Stimulated activated CD4-positive, alpha-beta T cell treated with anti-CD3 and anti-CD28 coated beads, Interleukin-12 subunit alpha, Interleukin-12 subunit beta, amount 100 ng/mL, for 4 hours (primary cell): ENCODE data around the gene CYP24A1.

ENCODE experiments used
- DNase-seq: peaks from one replicate; pipeline ENCODE4 v3.0.0-alpha.2; 2020

Gene CYP24A1

DNA sequence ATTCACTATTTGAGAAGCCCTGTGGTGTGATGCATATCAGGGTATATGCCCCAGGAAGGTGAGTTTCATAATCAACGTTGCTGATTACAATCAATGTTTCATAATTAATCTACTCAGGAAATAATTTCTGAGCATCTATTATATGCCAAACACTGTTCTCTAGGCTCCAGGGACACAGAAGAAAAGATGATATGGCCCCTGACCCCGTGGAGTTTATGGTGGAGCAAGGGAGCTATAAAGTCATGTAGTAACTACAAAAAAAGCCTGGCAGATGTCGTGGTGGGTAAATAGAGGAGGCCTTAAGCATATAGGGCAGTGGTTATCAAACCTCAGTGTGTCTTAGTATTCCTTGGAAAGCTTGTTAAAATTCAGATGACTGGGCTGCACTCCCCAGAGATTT lies 63.3 kb downstream of the CYP24A1 start:
- DNase-seq = no peak

DNA sequence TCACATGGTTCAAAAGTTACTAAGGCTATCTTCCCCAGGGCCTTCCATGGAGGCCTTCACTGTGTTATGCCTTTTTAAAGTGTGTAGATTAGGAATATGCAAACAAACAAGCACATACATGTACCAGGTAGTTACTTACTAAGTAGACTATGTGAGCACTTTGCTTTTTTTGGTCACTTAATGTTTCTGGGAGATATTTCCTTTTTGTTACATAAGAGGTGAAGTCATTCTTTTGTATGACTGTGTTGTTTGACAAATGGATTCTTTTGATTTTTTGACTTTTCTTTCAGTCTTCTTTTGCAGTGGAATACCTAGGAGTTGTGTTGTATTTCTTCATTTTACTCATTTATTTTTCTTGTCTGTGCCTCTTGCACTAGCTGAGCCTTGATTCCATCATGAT lies 63.7 kb downstream of the CYP24A1 start:
- DNase-seq = no peak

DNA sequence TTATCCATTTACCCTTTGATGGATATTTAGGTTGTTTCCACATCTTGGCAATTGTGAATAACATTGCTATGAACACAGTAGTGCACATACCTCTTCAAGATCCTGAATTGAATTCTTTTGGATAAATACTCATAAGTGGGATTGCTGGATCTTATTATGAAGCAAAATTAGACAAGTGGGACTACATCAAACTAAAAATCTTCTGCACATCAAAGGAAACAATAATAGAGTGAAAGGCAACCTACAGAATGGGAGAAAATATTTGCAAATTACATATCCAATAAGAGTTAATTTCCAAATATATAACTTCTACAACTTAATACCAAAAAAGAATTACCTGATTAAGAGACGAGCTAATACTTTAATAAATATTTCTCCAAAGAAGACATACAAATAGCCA lies 65.0 kb downstream of the CYP24A1 start:
- DNase-seq = no peak

DNA sequence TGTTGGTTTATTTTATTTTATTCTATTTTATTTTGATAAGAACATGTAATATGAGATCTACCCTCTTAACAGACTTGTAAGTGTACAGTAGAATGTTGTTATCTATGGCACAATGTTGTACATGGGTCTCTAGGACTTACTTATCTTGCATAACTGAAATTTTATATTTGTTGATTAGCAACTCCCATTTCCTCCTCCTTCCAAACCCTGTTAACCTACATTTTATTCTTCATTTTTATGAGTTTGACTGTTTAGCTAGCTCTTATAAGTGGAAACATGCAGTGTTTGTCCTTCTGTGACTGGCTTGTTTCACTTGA lies 65.5 kb downstream of the CYP24A1 start:
- DNase-seq = no peak

DNA sequence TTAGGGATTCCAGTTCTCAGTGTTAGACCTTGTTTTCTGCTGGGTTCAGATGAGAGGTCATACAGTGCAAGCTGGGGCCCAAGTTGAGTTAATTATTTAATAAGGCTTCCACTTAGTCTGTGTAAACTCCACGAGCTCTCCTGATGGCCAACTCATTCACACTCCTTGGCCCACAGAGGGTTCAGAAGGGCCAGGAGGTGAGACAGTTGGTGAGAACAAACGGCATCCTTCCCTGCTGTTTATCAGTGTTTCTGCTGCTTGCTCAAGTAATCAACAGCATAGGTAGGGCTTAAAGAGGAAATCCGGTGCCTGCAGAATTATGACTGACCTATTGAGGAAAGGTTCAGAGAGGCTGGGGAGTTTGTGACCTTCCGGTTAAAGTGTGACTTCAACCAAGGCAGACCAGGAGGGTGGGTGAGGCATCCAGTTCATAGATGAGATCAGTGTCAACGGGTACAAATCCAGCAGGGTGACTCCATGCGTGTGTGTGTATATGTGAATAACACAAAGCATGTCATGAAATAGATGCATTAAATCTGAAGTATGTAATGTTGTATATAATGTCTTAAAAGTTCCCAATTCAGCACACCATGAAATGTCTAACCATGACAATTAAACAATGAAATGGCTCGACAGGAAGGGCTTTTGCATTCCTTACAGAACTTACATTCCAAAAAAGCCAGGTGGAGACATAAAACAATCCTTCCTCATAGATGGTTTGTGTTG lies 66.0 kb downstream of the CYP24A1 start:
- no peak for DNase-seq

DNA sequence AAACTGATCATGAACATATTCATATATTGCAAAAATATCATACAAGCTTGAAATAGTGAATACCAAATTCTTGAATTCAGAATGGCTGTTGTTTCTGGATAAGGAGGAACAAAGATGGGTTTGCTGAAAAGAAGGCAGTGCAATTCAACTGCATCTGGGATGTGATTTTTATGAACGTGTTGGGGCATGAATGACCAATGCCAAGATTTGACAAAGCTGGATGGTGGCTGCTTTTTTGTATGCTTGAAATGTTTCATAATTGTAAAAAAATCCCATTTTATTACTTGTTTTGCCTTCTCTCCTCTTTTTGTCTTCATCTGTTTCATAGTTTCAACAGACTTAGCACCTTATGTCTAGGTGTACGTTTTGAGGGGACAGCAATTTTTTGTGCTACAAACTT lies 66.6 kb downstream of the CYP24A1 start:
- DNase-seq = no peak

DNA sequence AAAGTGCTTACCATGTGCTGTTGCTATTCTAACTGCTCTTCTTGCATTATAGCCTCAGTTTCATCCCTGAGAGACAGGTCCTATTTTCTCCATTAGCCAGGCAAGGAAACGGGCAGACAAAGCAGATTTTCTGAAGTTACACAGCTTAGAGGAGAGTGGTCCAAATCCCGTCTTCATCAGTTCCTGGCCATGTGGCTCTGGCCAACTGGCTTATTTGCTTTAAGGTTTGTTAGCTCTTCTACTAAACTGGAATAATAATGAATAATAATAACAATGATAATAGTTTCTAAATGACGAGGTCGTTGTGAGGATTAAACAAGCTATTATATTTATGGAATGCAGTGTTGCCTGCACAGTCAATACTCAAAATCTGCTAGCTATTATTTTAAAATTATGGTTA lies 67.6 kb downstream of the CYP24A1 start:
- no peak for DNase-seq

DNA sequence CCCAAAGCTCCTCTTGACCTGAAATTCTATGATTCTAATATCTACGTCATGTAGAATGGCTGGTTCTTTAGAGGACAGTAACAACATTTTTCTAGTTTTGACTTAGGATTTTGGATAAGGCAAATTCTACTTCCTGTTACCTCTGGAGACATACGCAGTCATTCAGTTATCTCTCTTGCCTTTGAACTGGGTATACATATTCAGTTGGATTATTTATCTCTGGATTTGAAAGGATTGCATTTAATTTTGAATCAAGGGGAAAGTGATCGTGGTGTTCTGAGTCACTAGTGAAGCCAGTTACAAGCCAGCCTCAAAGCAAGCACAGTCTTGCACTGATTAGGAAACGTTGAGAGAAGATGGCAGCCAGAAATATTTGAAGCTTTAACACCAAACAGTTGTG lies 68.1 kb downstream of the CYP24A1 start:
- DNase-seq = no peak

DNA sequence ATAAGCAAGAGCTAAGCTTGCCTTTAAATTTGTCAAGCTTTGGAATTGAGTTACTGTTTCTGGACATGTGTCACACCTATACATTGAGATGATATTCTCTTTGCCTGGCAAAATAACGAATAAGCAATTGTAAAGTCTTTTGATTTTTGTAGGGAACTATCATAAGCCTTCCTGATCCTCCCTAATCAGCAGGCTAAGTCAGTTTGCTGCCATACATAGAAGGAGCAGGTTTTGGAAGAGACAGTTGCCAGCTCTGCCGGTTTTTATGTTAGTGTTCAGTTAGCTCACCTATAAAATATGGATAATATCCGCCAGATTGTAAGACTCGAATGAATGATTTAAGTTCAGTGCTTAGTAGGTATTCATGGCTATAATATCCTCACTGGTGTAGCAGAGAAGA lies 69.0 kb downstream of the CYP24A1 start:
- no peak for DNase-seq

DNA sequence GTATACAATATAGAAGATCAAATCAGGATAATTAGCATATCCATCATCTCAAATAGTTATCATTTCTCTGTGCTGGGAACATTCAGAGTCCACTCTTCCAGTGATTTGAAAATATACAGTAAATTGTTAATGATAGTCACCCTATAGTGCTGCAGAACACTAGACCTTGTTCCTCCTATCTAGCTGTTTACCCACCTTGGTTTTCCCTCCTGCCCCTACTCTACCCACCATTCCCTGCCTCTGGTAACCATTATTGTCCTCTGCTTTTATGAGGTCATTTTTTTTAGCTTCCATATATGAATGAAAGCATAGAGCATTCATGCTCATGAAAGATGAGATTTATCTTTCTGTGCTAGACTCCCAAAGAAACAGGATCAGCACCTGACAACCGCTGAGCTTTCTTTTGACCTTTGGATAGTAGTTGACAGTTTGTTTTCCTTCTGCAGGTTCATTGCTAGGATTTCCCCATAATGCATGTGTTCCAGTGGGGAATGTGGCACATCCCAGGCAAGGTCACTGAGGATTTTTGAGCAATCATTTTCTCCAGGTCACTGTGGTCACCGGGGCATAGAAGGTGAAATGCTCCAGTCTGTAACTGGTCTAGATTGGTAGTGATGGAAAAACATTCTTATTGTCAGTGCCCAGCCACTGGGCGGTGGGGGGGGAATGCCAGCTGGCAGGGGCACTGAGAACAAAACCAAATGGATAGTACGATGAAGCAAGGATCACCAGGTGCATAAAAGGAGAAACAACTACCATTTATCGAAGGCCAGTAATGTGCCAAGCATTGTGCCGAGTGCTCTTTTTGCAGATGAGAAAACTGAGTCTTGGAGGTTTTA lies 69.8 kb downstream of the CYP24A1 start:
- no peak for DNase-seq
